Loucy (cell line): ENCODE data around the gene INPP5J.

Source experiments
- H2AFZ ChIP-seq: fragments of 200-600 bp; sonication (generic); 2 replicates; pipeline ENCODE4 v1.6.0; 2016; ENCODE audit warnings: antibody characterized with exemption, mild to moderate bottlenecking, low read length, moderate library complexity
- H3F3A ChIP-seq: fragments of 200-600 bp; 2 replicates; pipeline ENCODE4 v1.6.0; 2016; ENCODE audit warnings: antibody characterized with exemption, low read depth, mild to moderate bottlenecking
- H3K27me3 ChIP-seq: fragments of 200-600 bp; sonication (generic); 2 replicates; pipeline ENCODE4 v1.6.1; 2014; ENCODE audit warnings: low read length, mild to moderate bottlenecking; ENCODE audit not compliant: insufficient read depth, poor library complexity, severe bottlenecking
- H3K36me3 ChIP-seq: fragments of 200-600 bp; sonication (generic); 2 replicates; pipeline ENCODE4 v1.6.1; 2016; ENCODE audit warnings: low read length; ENCODE audit not compliant: insufficient read depth
- H3K4me1 ChIP-seq: fragments of 200-600 bp; sonication (generic); 2 replicates; pipeline ENCODE4 v1.5.1; 2014; ENCODE audit warnings: low read length, mild to moderate bottlenecking; ENCODE audit not compliant: insufficient read depth, poor library complexity, severe bottlenecking
- H3K4me2 ChIP-seq: fragments of 200-600 bp; sonication (generic); 2 replicates; pipeline ENCODE4 v1.6.0; 2014; ENCODE audit warnings: antibody characterized with exemption, low read length, low read depth, mild to moderate bottlenecking; ENCODE audit not compliant: poor library complexity, severe bottlenecking
- H3K4me3 ChIP-seq: fragments of 200-600 bp; sonication (generic); 2 replicates; pipeline ENCODE4 v1.5.1; 2014; ENCODE audit warnings: low read length, mild to moderate bottlenecking, mixed read lengths; ENCODE audit not compliant: poor library complexity, severe bottlenecking
- H3K79me2 ChIP-seq: fragments of 200-600 bp; sonication (generic); 2 replicates; pipeline ENCODE4 v1.6.1; 2014; ENCODE audit warnings: low read length; ENCODE audit not compliant: insufficient read depth
- H3K9ac ChIP-seq: fragments of 200-600 bp; sonication (generic); 2 replicates; pipeline ENCODE4 v1.6.0; 2014; ENCODE audit warnings: mild to moderate bottlenecking, low read depth, low read length, moderate library complexity; ENCODE audit not compliant: poor library complexity, severe bottlenecking
- H3K9me2 ChIP-seq: fragments of 200-600 bp; sonication (generic); replicated peaks from 2 replicates; pipeline ENCODE4 v1.6.1; 2016; ENCODE audit warnings: low read depth, low read length, mixed read lengths
- H3K9me3 ChIP-seq: fragments of 200-600 bp; sonication (generic); 2 replicates; pipeline ENCODE4 v1.6.1; 2014; ENCODE audit warnings: mild to moderate bottlenecking, antibody characterized with exemption, low read length, low read depth; ENCODE audit not compliant: insufficient read depth
- H4K20me1 ChIP-seq: fragments of 200-600 bp; sonication (generic); 2 replicates; pipeline ENCODE4 v1.6.0; 2014; ENCODE audit warnings: antibody characterized with exemption, low read length, mild to moderate bottlenecking; ENCODE audit not compliant: insufficient read depth, poor library complexity, severe bottlenecking
- EZH2phosphoT487 ChIP-seq: fragments of 200-600 bp; IDR thresholded peaks from 2 replicates; pipeline ENCODE4 v1.6.1; 2018; ENCODE audit warnings: antibody characterized with exemption, mild to moderate bottlenecking, moderate library complexity, borderline replicate concordance
- TF ChIP-seq, protein P1 (sequence below): fragments of 200-600 bp; sonication (generic); conservative IDR thresholded peaks from 2 replicates; pipeline ENCODE4 v1.5.1; 2014; ENCODE audit warnings: mild to moderate bottlenecking, antibody characterized with exemption, low read length

The INPP5J gene

GRCh38 chr22:31124290-31124689 is 1.5 kb downstream of the INPP5J start:
- Histone ChIP-seq H3K4me2 (no peak overlapping the region), H3K4me1 (no peaks in the 10 kb centered on the region), H4K20me1 (no peaks in the 10 kb centered on the region), H3K27me3 (no peaks in the 10 kb centered on the region), H3K4me3 (no peak overlapping the region), H3K9ac (no peak overlapping the region), H3K36me3 (no peaks in the 10 kb centered on the region), H3F3A (no peaks in the 10 kb centered on the region), H2AFZ (no peak overlapping the region), H3K79me2 (no peaks in the 10 kb centered on the region), H3K9me3 (no peaks in the 10 kb centered on the region), H3K9me2 (no peaks in the 10 kb centered on the region)
- TF ChIP-seq, protein P1, sequence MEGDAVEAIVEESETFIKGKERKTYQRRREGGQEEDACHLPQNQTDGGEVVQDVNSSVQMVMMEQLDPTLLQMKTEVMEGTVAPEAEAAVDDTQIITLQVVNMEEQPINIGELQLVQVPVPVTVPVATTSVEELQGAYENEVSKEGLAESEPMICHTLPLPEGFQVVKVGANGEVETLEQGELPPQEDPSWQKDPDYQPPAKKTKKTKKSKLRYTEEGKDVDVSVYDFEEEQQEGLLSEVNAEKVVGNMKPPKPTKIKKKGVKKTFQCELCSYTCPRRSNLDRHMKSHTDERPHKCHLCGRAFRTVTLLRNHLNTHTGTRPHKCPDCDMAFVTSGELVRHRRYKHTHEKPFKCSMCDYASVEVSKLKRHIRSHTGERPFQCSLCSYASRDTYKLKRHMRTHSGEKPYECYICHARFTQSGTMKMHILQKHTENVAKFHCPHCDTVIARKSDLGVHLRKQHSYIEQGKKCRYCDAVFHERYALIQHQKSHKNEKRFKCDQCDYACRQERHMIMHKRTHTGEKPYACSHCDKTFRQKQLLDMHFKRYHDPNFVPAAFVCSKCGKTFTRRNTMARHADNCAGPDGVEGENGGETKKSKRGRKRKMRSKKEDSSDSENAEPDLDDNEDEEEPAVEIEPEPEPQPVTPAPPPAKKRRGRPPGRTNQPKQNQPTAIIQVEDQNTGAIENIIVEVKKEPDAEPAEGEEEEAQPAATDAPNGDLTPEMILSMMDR: no peak
- no peak for TF ChIP-seq EZH2phosphoT487

DNA sequence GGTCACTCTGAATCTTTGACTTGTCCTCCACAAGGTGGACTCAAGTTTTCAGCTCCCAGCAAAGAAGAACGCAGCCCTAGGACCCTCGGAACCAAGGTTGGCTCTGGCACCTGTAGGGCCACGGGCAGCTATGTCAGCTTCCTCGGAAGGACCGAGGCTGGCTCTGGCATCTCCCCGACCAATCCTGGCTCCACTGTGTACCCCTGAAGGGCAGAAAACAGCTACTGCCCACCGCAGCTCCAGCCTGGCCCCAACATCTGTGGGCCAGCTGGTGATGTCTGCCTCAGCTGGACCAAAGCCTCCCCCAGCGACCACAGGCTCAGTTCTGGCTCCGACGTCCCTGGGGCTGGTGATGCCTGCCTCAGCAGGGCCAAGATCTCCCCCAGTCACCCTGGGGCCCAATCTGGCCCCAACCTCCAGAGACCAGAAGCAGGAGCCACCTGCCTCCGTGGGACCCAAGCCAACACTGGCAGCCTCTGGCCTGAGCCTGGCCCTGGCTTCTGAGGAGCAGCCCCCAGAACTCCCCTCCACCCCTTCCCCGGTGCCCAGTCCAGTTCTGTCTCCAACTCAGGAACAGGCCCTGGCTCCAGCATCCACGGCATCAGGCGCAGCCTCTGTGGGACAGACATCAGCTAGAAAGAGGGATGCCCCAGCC is 2.2 kb downstream of the INPP5J start:
- no peak overlapping the region for H3K9ac ChIP-seq
- H3K79me2 ChIP-seq: no peaks in the 10 kb centered on the region
- TF ChIP-seq EZH2phosphoT487: no peak
- TF ChIP-seq, protein P1: no peak
- H4K20me1 ChIP-seq: no peaks in the 10 kb centered on the region
- no peaks in the 10 kb centered on the region for H3K27me3 ChIP-seq
- no peaks in the 10 kb centered on the region for H3K9me2 ChIP-seq
- no peak overlapping the region for H2AFZ ChIP-seq
- H3K4me2 ChIP-seq: no peak overlapping the region
- H3K9me3 ChIP-seq: no peaks in the 10 kb centered on the region
- no peaks in the 10 kb centered on the region for H3K36me3 ChIP-seq
- H3K4me1 ChIP-seq: no peaks in the 10 kb centered on the region
- no peak overlapping the region for H3K4me3 ChIP-seq
- H3F3A ChIP-seq: no peaks in the 10 kb centered on the region

GRCh38 chr22:31125521-31126117 is 2.9 kb downstream of the INPP5J start:
- Histone ChIP-seq H3K9me3 (no peaks in the 10 kb centered on the region), H3K36me3 (no peaks in the 10 kb centered on the region), H3K4me3 (no peak overlapping the region), H3K79me2 (no peaks in the 10 kb centered on the region), H2AFZ (no peak overlapping the region), H4K20me1 (no peaks in the 10 kb centered on the region), H3F3A (no peaks in the 10 kb centered on the region), H3K4me1 (no peaks in the 10 kb centered on the region), H3K9me2 (no peaks in the 10 kb centered on the region), H3K4me2 (no peak overlapping the region), H3K9ac (no peak overlapping the region), H3K27me3 (no peaks in the 10 kb centered on the region)
- TF ChIP-seq, protein P1: no peak
- no peak for TF ChIP-seq EZH2phosphoT487
